Ascending aorta (tissue), 2 donors: Measurements from ENCODE around the gene MAML3. TPM values are rescaled to one million over a fixed set of nuclear protein-coding genes. Genes with fewer than 3 reads are reported as not detected.

Source experiments
- DNase-seq, 2 donors: peaks; one replicate each; pipeline ENCODE4 v3.0.0-alpha.2; 2019; ENCODE audit warnings: low spot score in 2 of 2
- H3K27ac ChIP-seq, 2 donors: fragments of 200-600 bp; sonication (generic); one replicate each; pipeline ENCODE4 v1.5.1; 2016 to 2017; ENCODE audit warnings: mild to moderate bottlenecking in 1 of 2
- H3K27me3 ChIP-seq: fragments of 200-600 bp; sonication (generic); one replicate; pipeline ENCODE4 v1.5.1; 2017
- H3K36me3 ChIP-seq, 2 donors: fragments of 200-600 bp; sonication (generic); one replicate each; pipeline ENCODE4 v1.5.1; 2016
- H3K4me1 ChIP-seq, 2 donors: fragments of 200-600 bp; sonication (generic); one replicate each; pipeline ENCODE4 v1.5.1; 2016 to 2017; ENCODE audit warnings: mild to moderate bottlenecking in 1 of 2
- H3K4me3 ChIP-seq, 2 donors: fragments of 200-600 bp; sonication (generic); one replicate each; pipeline ENCODE4 v1.5.1; 2016 to 2017; ENCODE audit warnings: mild to moderate bottlenecking in 1 of 2
- H3K9me3 ChIP-seq, 2 donors: fragments of 200-600 bp; sonication (generic); one replicate each; pipeline ENCODE4 v1.5.1; 2016
- CTCF ChIP-seq, 3 experiments: fragments of 200-600 bp in 2 of 3; fragments of 450-650 bp in 1 of 3; sonication (generic) in 2 of 3; IDR thresholded peaks; one replicate each; pipeline ENCODE4 v1.5.1; 2016 to 2019; ENCODE audit warnings: antibody characterized with exemption in 3 of 3, mild to moderate bottlenecking in 1 of 3, moderate library complexity in 1 of 3
- intact Hi-C: fragments of 100-400 bp; cut with DNase I; formaldehyde crosslinking; loops from one replicate; pipeline ENCODE4 v1.15.1; 2023
- total RNA-seq: library from RNA; depleted of rRNA; stranded (reverse); fragments of >200 nt; gene quantifications from one replicate; pipeline ENCODE4 v1.1.0, GENCODE V29; 2016

Gene MAML3
- total RNA-seq, 1 donor from 2014 or later: 4.7 TPM

GRCh38 chr4:139791681-139792080, 362.3 kb downstream of the MAML3 start:
- TF ChIP-seq CTCF (IDR thresholded peaks at IDR 0.05): no peak
- no peak for DNase-seq

GRCh38 chr4:139790291-139790690, 363.7 kb downstream of the MAML3 start:
- no peaks in the 10 kb centered on the region for H3K9me3 ChIP-seq
- no peaks in the 10 kb centered on the region for H3K4me1 ChIP-seq
- intact Hi-C loops: no loop called here
- no peaks in the 10 kb centered on the region for H3K36me3 ChIP-seq
- H3K4me3 ChIP-seq: no peak overlapping the region
- no peak overlapping the region for H3K27ac ChIP-seq
- no peak for DNase-seq
- TF ChIP-seq CTCF (IDR thresholded peaks at IDR 0.05): no peak
- no peaks in the 10 kb centered on the region for H3K27me3 ChIP-seq

More at GRCh38 chr4:139791681-139792080, 362.3 kb downstream of the MAML3 start:
- Histone ChIP-seq H3K4me1 (no peaks in the 10 kb centered on the region), H3K9me3 (no peaks in the 10 kb centered on the region), H3K27ac (no peak overlapping the region), H3K36me3 (no peaks in the 10 kb centered on the region), H3K4me3 (no peak overlapping the region), H3K27me3 (no peaks in the 10 kb centered on the region)
- intact Hi-C loops: no loop called here

DNA sequence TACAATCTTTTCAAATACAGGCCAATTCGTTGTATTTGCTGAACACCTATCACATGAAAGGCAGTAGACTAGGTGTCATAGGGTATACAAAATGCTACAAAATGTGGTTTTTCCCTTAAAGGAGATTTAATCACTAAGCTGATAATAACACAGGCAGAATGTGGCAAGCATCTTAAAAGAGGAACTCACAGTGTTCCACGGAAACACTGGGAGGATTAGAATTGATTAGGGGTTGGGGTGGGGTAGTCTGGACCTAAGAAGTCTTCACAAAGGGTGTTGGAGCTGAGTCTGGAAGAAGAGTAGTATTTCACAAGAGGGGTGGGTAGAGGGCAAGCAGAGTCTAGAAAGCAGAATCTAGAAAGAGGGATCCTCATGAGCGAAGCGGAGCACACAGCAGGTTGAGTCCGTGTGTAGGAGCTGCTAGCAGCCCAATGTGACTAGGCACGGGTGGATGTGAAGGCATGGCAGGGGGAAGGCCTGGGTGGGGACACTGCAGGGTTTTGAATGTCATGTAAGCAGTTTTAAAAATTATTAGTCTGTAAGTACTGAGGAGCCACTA, 364.8 kb downstream of the MAML3 start:
- intact Hi-C loops: loop anchor here (5.0 kb wide), 1 partner anchor 43 kb away; no protein-coding TSS in a partner anchor
- H3K4me3 ChIP-seq: no peak overlapping the region
- no peak for TF ChIP-seq CTCF (IDR thresholded peaks at IDR 0.05)
- H3K27ac ChIP-seq: no peak overlapping the region
- no peaks in the 10 kb centered on the region for H3K4me1 ChIP-seq
- no peak for DNase-seq
- H3K27me3 ChIP-seq: no peaks in the 10 kb centered on the region
- H3K36me3 ChIP-seq: no peaks in the 10 kb centered on the region
- H3K9me3 ChIP-seq: no peaks in the 10 kb centered on the region

DNA sequence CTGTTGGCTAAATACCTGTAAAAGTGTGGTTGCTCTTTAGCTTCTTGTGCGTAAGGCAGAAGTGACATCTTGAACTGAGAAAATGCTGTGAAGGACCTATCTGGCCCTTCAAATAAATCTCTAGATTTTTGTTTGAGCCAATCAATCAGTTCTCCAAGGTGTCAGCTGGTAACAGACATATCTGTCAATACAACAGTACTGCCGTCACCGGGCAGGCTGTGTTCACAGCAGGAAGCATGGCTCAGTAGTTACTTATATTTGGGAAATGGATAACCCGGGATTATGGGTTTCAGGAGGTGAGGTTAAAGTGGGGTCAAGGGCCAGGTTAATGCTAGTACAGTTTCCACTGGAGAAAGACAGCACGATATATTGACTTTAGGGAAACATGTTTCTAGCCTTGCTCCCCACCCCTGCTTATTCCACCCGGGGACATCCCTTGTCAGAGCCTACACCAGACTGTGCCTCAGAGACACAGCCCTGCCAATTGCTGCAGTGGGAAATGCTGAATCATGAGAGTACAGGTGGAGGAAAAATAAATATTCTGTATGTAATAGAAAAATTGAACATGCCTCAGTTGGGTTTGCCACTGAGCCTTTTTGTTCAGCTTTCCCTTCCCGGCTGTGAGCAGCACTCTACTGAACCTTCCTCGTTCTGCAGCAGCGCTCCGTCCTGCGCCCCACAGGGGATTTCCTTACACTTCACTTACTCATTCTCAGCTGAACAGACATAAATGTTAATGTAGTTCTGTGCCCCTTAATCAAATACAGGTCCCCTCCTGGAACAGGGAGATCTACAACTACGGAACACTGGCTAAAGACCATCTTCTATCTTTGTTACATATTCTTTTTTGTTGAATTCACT, 367.3 kb downstream of the MAML3 start:
- no peak overlapping the region for H3K27ac ChIP-seq
- H3K27me3 ChIP-seq: no peaks in the 10 kb centered on the region
- DNase-seq: no peak
- no peaks in the 10 kb centered on the region for H3K4me1 ChIP-seq
- no peaks in the 10 kb centered on the region for H3K9me3 ChIP-seq
- intact Hi-C loops: loop anchor here (5.0 kb wide), 1 partner anchor 46 kb away; no protein-coding TSS in a partner anchor
- no peaks in the 10 kb centered on the region for H3K36me3 ChIP-seq
- TF ChIP-seq CTCF (IDR thresholded peaks at IDR 0.05): no peak
- H3K4me3 ChIP-seq: no peak overlapping the region

GRCh38 chr4:139785356-139785755, 368.6 kb downstream of the MAML3 start:
- intact Hi-C loops: loop anchor here (5.0 kb wide), 1 partner anchor 47 kb away; no protein-coding TSS in a partner anchor
- Histone ChIP-seq H3K36me3 (no peaks in the 10 kb centered on the region), H3K4me1 (no peaks in the 10 kb centered on the region), H3K27me3 (no peaks in the 10 kb centered on the region), H3K4me3 (no peak overlapping the region), H3K27ac (no peak overlapping the region), H3K9me3 (no peaks in the 10 kb centered on the region)
- TF ChIP-seq CTCF (IDR thresholded peaks at IDR 0.05): no peak
- DNase-seq: no peak
